Sigmoid colon (tissue), 7 donors: ENCODE data around the gene SPTA1. TPM values are rescaled to one million over a fixed set of nuclear protein-coding genes. Genes with fewer than 3 reads are reported as not detected.

Experiments used
- DNase-seq: peaks from one replicate; pipeline ENCODE4 v3.0.0-alpha.2; 2019
- H3K27ac ChIP-seq, 4 donors: fragments of 200-600 bp; sonication (generic); one replicate each; pipeline ENCODE4 v1.5.1; 2016 to 2019; ENCODE audit warnings: mild to moderate bottlenecking in 1 of 4
- H3K27me3 ChIP-seq, 3 donors: fragments of 200-600 bp; sonication (generic); one replicate each; pipeline ENCODE4 v1.5.1; 2019; ENCODE audit warnings: mild to moderate bottlenecking in 1 of 3
- H3K36me3 ChIP-seq, 4 donors: fragments of 200-600 bp; sonication (generic); one replicate each; pipeline ENCODE4 v1.5.1; 2016 to 2019
- H3K4me1 ChIP-seq, 4 donors: fragments of 200-600 bp; sonication (generic); one replicate each; pipeline ENCODE4 v1.5.1; 2017 to 2019
- H3K4me3 ChIP-seq, 4 donors: fragments of 200-600 bp; sonication (generic); one replicate each; pipeline ENCODE4 v1.5.1; 2017 to 2019; ENCODE audit warnings: mild to moderate bottlenecking in 2 of 4, moderate library complexity in 1 of 4
- H3K9me3 ChIP-seq, 4 donors: fragments of 200-600 bp in 3 of 4; sonication (generic) in 3 of 4; one replicate each; pipeline versions ENCODE4 v1.5.1 to v1.6.1; 2013 to 2019
- EP300 ChIP-seq, 4 donors: sonication (generic); formaldehyde crosslinking; IDR thresholded peaks; one replicate each; pipeline ENCODE4 v1.6.1; 2017; ENCODE audit warnings: antibody characterized with exemption in 4 of 4
- POLR2A ChIP-seq, 2 donors: fragments of 450-650 bp; IDR thresholded peaks; one replicate each; pipeline ENCODE4 v1.6.1; 2016; ENCODE audit warnings: antibody characterized with exemption in 2 of 2, mild to moderate bottlenecking in 2 of 2, moderate library complexity in 2 of 2
- POLR2AphosphoS5 ChIP-seq, 4 donors: sonication (generic); formaldehyde crosslinking; IDR thresholded peaks; one replicate each; pipeline ENCODE4 v1.6.1; 2017; ENCODE audit warnings: antibody characterized with exemption in 4 of 4
- WGBS, 2 donors: extraction: QIAGEN DNeasy Blood & Tissue Kit; methylation state at CpG; one replicate each; pipeline ENCODE4 v1.1.7; 2013; 5-methylcytosine and 5-hydroxymethylcytosine counted together
- intact Hi-C: fragments of 100-400 bp; cut with DNase I; formaldehyde crosslinking; loops from one replicate; pipeline ENCODE4 v1.15.1; 2023
- polyA plus RNA-seq, 3 donors: library from polyadenylated mRNA; stranded (reverse); fragments of 200-250 nt; gene quantifications; one replicate each; pipeline ENCODE4 v1.2.3, GENCODE V29; 2013
- total RNA-seq, 4 donors: library from RNA; depleted of rRNA; stranded (reverse); fragments of >200 nt; gene quantifications; one replicate each; pipeline ENCODE4 v1.1.0, GENCODE V29; 2016
- TF ChIP-seq, protein P1 (sequence below), 4 experiments: fragments of 450-650 bp in 3 of 4; fragments of 200-600 bp in 1 of 4; IDR thresholded peaks; one replicate each; pipeline ENCODE4 v1.5.1; 2016 to 2019; ENCODE audit warnings: antibody characterized with exemption in 4 of 4, mild to moderate bottlenecking in 3 of 4, moderate library complexity in 2 of 4
- donor health status: healthy with polysubstance abuse.
- donor health status: Bipolar disorder and iron deficiency.
- donor health status: healthy.

SPTA1 gene
- total and polyA plus RNA-seq, 7 donors: 0.03 to 0.14 TPM; not detected in 5

DNA sequence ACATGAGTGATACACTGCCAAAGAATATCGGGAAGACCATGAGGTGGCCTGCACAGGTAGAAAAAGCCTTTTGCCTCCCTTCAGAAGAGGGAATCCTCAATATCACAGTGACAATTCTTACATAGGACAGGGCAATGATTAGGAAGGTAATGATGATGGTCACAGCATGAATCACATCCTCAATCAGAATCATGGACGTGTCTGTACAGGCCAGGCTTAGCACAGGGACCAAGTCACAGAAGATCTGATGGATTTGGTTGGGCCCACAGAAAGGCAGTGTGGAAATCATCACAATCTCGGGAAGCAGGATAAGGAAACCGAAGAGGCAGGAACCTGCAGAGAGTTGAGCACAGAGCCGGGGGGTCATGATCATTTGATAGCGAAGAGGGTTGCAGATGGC, 30.8 kb upstream of the SPTA1 start:
- intact Hi-C loops: no loop called here
- H3K9me3 ChIP-seq: no peaks in the 10 kb centered on the region
- TF ChIP-seq POLR2AphosphoS5 (IDR thresholded peaks at IDR 0.05) (no peak), POLR2A (IDR thresholded peaks at IDR 0.05) (no peak), EP300 (IDR thresholded peaks at IDR 0.05) (no peak)
- TF ChIP-seq, protein P1, sequence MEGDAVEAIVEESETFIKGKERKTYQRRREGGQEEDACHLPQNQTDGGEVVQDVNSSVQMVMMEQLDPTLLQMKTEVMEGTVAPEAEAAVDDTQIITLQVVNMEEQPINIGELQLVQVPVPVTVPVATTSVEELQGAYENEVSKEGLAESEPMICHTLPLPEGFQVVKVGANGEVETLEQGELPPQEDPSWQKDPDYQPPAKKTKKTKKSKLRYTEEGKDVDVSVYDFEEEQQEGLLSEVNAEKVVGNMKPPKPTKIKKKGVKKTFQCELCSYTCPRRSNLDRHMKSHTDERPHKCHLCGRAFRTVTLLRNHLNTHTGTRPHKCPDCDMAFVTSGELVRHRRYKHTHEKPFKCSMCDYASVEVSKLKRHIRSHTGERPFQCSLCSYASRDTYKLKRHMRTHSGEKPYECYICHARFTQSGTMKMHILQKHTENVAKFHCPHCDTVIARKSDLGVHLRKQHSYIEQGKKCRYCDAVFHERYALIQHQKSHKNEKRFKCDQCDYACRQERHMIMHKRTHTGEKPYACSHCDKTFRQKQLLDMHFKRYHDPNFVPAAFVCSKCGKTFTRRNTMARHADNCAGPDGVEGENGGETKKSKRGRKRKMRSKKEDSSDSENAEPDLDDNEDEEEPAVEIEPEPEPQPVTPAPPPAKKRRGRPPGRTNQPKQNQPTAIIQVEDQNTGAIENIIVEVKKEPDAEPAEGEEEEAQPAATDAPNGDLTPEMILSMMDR (IDR thresholded peaks at IDR 0.05): no peak
- no peaks in the 10 kb centered on the region for H3K36me3 ChIP-seq
- H3K27me3 ChIP-seq: no peaks in the 10 kb centered on the region
- H3K27ac ChIP-seq: no peak overlapping the region
- WGBS, 2 donors: 83 to 85% methylated on average over 6 of the region's 6 CpGs
- no peaks in the 10 kb centered on the region for H3K4me1 ChIP-seq
- no peak for DNase-seq
- no peak overlapping the region for H3K4me3 ChIP-seq

DNA sequence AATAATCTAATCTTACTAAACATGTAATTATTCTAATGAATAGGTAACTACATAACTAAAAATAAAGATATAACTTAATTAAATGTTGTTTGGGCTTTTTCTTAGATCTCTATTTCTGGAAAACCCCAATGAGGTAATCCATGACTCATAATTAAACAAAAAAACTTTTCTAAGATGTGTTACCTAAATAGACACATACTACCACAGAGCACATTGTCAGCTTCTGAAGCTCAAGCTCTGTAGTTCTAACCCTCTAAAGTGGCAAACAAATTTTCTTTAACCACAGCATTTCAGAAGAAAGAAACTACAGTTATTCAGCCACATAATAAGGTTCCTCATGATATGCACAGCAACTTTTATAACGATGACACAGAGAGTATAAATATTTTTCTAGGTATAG, 29.8 kb upstream of the SPTA1 start:
- H3K36me3 ChIP-seq: no peaks in the 10 kb centered on the region
- H3K4me3 ChIP-seq: no peak overlapping the region
- H3K4me1 ChIP-seq: no peaks in the 10 kb centered on the region
- H3K27ac ChIP-seq: no peak overlapping the region
- TF ChIP-seq POLR2A (IDR thresholded peaks at IDR 0.05): no peak
- TF ChIP-seq, protein P1 (IDR thresholded peaks at IDR 0.05): no peak
- no peak for TF ChIP-seq POLR2AphosphoS5 (IDR thresholded peaks at IDR 0.05)
- no peak for TF ChIP-seq EP300 (IDR thresholded peaks at IDR 0.05)
- H3K9me3 ChIP-seq: no peaks in the 10 kb centered on the region
- no peak for DNase-seq
- intact Hi-C loops: no loop called here
- no peaks in the 10 kb centered on the region for H3K27me3 ChIP-seq
- 72 to 76% methylated on average over 1 of the region's 1 CpG for WGBS, 2 donors

DNA sequence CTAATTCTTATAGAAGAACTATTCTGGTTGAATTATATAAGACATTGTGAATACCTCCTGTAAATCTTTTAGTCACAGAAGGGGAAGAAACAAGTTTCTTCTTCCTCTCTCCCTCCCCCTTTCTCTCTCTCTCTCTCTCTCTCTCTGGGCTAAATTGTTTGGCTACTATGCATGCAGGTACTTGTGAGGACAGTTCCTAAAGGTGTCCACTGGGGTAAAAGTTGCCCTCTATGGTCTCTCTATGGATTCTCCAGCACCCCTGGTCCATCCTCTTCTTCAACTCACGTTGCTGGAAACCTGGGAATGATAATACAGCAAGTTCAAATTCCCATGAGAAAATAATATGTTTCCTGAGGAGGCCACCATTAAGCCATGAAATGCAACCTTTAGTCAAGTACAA, 28.2 kb upstream of the SPTA1 start:
- H3K4me1 ChIP-seq: no peaks in the 10 kb centered on the region
- H3K27ac ChIP-seq: no peak overlapping the region
- H3K9me3 ChIP-seq: no peaks in the 10 kb centered on the region
- no peak overlapping the region for H3K4me3 ChIP-seq
- DNase-seq: no peak
- TF ChIP-seq, protein P1 (IDR thresholded peaks at IDR 0.05): no peak
- TF ChIP-seq EP300 (IDR thresholded peaks at IDR 0.05) (no peak), POLR2A (IDR thresholded peaks at IDR 0.05) (no peak), POLR2AphosphoS5 (IDR thresholded peaks at IDR 0.05) (no peak)
- H3K36me3 ChIP-seq: no peaks in the 10 kb centered on the region
- no peaks in the 10 kb centered on the region for H3K27me3 ChIP-seq
- 15 to 61% methylated on average over 1 of the region's 1 CpG for WGBS, 2 donors
- intact Hi-C loops: no loop called here

DNA sequence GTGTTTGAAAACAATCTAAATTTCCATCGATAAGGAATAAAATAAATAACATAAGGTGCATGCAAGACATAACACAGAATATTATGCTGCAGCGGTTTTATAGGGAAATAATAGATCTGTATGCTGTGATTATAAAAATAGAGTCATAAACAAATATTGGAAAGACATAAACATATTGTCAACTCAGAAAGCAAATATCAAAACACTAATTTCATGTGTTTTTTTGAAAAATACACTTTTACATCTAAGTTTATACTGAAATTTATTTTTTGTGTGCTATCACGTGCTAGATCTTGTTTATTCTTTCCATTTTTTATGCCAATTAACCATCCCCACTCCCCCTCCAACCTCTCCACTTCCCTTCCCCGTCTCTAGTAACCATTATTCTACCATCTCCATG, 24.6 kb upstream of the SPTA1 start:
- intact Hi-C loops: no loop called here
- Histone ChIP-seq H3K27ac (no peak overlapping the region), H3K27me3 (no peaks in the 10 kb centered on the region), H3K4me1 (no peaks in the 10 kb centered on the region), H3K4me3 (no peak overlapping the region), H3K9me3 (no peaks in the 10 kb centered on the region), H3K36me3 (no peaks in the 10 kb centered on the region)
- TF ChIP-seq, protein P1 (IDR thresholded peaks at IDR 0.05): no peak
- TF ChIP-seq POLR2AphosphoS5 (IDR thresholded peaks at IDR 0.05) (no peak), POLR2A (IDR thresholded peaks at IDR 0.05) (no peak), EP300 (IDR thresholded peaks at IDR 0.05) (no peak)
- WGBS, 2 donors: 50 to 78% methylated on average over 4 of the region's 4 CpGs
- no peak for DNase-seq

DNA sequence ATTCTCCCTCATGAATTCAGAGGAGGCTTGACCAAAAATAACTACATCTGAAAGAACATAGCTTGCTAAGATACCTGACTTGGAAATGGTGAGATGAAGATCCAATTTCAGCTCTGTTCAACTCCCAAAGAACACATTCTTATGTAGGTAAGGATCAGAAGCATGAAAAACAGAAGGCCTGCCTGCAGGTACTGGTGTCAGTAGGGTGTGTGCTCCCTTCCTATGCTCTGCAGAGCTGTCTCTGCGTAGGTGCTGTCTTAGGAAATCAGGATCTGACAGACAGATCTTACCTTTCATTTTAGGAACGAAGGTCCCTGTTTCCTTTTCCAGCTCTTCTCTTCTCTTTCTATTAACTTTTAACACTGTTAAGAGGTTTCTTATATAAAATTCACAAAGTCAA, 19.6 kb upstream of the SPTA1 start:
- no peaks in the 10 kb centered on the region for H3K4me1 ChIP-seq
- no peaks in the 10 kb centered on the region for H3K9me3 ChIP-seq
- WGBS, 2 donors: 56 to 76% methylated on average over 2 of the region's 2 CpGs
- H3K27me3 ChIP-seq: no peaks in the 10 kb centered on the region
- H3K36me3 ChIP-seq: no peaks in the 10 kb centered on the region
- intact Hi-C loops: no loop called here
- no peak for DNase-seq
- H3K4me3 ChIP-seq: no peak overlapping the region
- no peak overlapping the region for H3K27ac ChIP-seq
- TF ChIP-seq EP300 (IDR thresholded peaks at IDR 0.05) (no peak), POLR2A (IDR thresholded peaks at IDR 0.05) (no peak), POLR2AphosphoS5 (IDR thresholded peaks at IDR 0.05) (no peak)
- TF ChIP-seq, protein P1 (IDR thresholded peaks at IDR 0.05): no peak
